OCI-LY3 (cell line): Measurements from ENCODE around the gene CBL.

Experiments used
- EZH2phosphoT487 ChIP-seq: fragments of 200-600 bp; shearing (Covaris generic); IDR thresholded peaks from 2 replicates; pipeline ENCODE4 v1.6.1; 2018; ENCODE audit warnings: antibody characterized with exemption, mixed run types, low read depth
- TF ChIP-seq, protein P1 (sequence below): fragments of 200-600, 300-600 bp; sonication (generic); IDR thresholded peaks from 2 replicates; pipeline ENCODE4 v1.5.1; 2014; ENCODE audit warnings: antibody characterized with exemption, low read length, low read depth

DNA sequence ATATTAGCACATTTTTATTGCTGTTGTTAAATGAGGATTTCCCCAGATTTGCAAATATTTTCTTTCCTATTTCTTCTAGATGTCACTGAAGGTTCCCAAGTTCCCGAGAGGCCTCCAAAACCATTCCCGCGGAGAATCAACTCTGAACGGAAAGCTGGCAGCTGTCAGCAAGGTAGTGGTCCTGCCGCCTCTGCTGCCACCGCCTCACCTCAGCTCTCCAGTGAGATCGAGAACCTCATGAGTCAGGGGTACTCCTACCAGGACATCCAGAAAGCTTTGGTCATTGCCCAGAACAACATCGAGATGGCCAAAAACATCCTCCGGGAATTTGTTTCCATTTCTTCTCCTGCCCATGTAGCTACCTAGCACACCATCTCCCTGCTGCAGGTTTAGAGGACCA lies 93.3 kb downstream of the CBL start:
- TF ChIP-seq, protein P1, sequence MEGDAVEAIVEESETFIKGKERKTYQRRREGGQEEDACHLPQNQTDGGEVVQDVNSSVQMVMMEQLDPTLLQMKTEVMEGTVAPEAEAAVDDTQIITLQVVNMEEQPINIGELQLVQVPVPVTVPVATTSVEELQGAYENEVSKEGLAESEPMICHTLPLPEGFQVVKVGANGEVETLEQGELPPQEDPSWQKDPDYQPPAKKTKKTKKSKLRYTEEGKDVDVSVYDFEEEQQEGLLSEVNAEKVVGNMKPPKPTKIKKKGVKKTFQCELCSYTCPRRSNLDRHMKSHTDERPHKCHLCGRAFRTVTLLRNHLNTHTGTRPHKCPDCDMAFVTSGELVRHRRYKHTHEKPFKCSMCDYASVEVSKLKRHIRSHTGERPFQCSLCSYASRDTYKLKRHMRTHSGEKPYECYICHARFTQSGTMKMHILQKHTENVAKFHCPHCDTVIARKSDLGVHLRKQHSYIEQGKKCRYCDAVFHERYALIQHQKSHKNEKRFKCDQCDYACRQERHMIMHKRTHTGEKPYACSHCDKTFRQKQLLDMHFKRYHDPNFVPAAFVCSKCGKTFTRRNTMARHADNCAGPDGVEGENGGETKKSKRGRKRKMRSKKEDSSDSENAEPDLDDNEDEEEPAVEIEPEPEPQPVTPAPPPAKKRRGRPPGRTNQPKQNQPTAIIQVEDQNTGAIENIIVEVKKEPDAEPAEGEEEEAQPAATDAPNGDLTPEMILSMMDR: no peak
- TF ChIP-seq EZH2phosphoT487: no peak
